Measurements from ENCODE around the gene PKD1L1. TPM values are rescaled to one million over a fixed set of nuclear protein-coding genes. Genes with fewer than 3 reads are reported as not detected.

Gene PKD1L1
- total and polyA plus RNA-seq, 2 donors (not counting 1 experiment from before 2014, with no cell fraction given) = 0.59 to 0.70 TPM

GRCh38 chr7:47890606-47891005 lies 57.7 kb downstream of the PKD1L1 start:
- no peak for DNase-seq

GRCh38 chr7:47890125-47890524 lies 58.1 kb downstream of the PKD1L1 start:
- ATAC-seq (ENCODE audit: low read depth) (no peak), DNase-seq (no peak)
- Histone ChIP-seq H3K4me1 (ENCODE audit: control insufficient read depth in 2 of 2, insufficient read depth in 2 of 2, low read length in 2 of 2) (no peaks in the 10 kb centered on the region), H2AFZ (ENCODE audit: insufficient read depth, low read depth, low read length, poor library complexity, severe bottlenecking) (no peak overlapping the region), H4K20me1 (ENCODE audit: control insufficient read depth, insufficient read depth, low read length, poor library complexity, severe bottlenecking) (no peaks in the 10 kb centered on the region), H3K36me3 (replicated peaks in 1 of 2; ENCODE audit: control extremely low read depth in 1 of 2, control insufficient read depth in 1 of 2, extremely low read depth in 1 of 2, insufficient read depth in 2 of 2, low read length in 1 of 2) (no peaks in the 10 kb centered on the region), H3K4me3 (ENCODE audit: control extremely low read depth in 1 of 5, extremely low read depth in 1 of 5, insufficient read depth in 1 of 5, low read depth in 2 of 5, low read length in 4 of 5) (no peak overlapping the region), H3K9ac (ENCODE audit: low read length) (no peak overlapping the region), H3K27ac (ENCODE audit: low read length in 2 of 2) (no peak overlapping the region), H3K4me2 (replicated peaks; ENCODE audit: low read depth, low read length, poor library complexity, severe bottlenecking) (no peak overlapping the region), H3K9me3 (ENCODE audit: control extremely low read depth in 1 of 3, control insufficient read depth in 2 of 3, insufficient read depth in 1 of 3, low read length in 2 of 3) (no peaks in the 10 kb centered on the region), H3K27me3 (replicated peaks in 1 of 4; ENCODE audit: control extremely low read depth in 1 of 4, control insufficient read depth in 3 of 4, insufficient read depth in 4 of 4, low read length in 3 of 4) (no peaks in the 10 kb centered on the region), H3K79me2 (ENCODE audit: control insufficient read depth, insufficient read depth, low read length) (no peaks in the 10 kb centered on the region)
- TF ChIP-seq CTCF (IDR thresholded peaks at IDR 0.05) (no peak), EZH2 (IDR thresholded peaks at IDR 0.05; ENCODE audit: borderline replicate concordance, insufficient read depth, low read depth, low read length, poor library complexity, severe bottlenecking) (no peak)
- ChIA-PET CTCF (interaction anchor here (0.6 kb wide), 1 partner anchor 675 kb away, joined by 3 read pairs; no protein-coding TSS in a partner anchor), POLR2A (no interaction called here)
- Mint-ChIP-seq H3K4me3 (no peak overlapping the region), H3K9me3 (ENCODE audit: insufficient read depth) (no peaks in the 10 kb centered on the region), H3K4me1 (no peaks in the 10 kb centered on the region), H3K27me3 (no peaks in the 10 kb centered on the region), H3K27ac (no peak overlapping the region)
- WGBS (ENCODE audit: insufficient coverage) = 96% methylated on average over 8 of the region's 8 CpGs
- intact Hi-C loops (cut with micrococcal nuclease) = no loop called here

More at GRCh38 chr7:47890606-47891005, 57.7 kb downstream of the PKD1L1 start:
- Histone ChIP-seq H3K27me3 (replicated peaks in 1 of 4; ENCODE audit: control extremely low read depth in 1 of 4, control insufficient read depth in 3 of 4, insufficient read depth in 4 of 4, low read length in 3 of 4) (no peaks in the 10 kb centered on the region), H3K4me1 (ENCODE audit: control insufficient read depth in 2 of 2, insufficient read depth in 2 of 2, low read length in 2 of 2) (no peaks in the 10 kb centered on the region), H3K9ac (ENCODE audit: low read length) (no peak overlapping the region), H3K79me2 (ENCODE audit: control insufficient read depth, insufficient read depth, low read length) (no peaks in the 10 kb centered on the region), H3K9me3 (ENCODE audit: control extremely low read depth in 1 of 3, control insufficient read depth in 2 of 3, insufficient read depth in 1 of 3, low read length in 2 of 3) (no peaks in the 10 kb centered on the region), H3K4me3 (ENCODE audit: control extremely low read depth in 1 of 5, extremely low read depth in 1 of 5, insufficient read depth in 1 of 5, low read depth in 2 of 5, low read length in 4 of 5) (no peak overlapping the region), H4K20me1 (ENCODE audit: control insufficient read depth, insufficient read depth, low read length, poor library complexity, severe bottlenecking) (no peaks in the 10 kb centered on the region), H3K4me2 (replicated peaks; ENCODE audit: low read depth, low read length, poor library complexity, severe bottlenecking) (no peak overlapping the region), H2AFZ (ENCODE audit: insufficient read depth, low read depth, low read length, poor library complexity, severe bottlenecking) (no peak overlapping the region), H3K27ac (ENCODE audit: low read length in 2 of 2) (no peak overlapping the region), H3K36me3 (replicated peaks in 1 of 2; ENCODE audit: control extremely low read depth in 1 of 2, control insufficient read depth in 1 of 2, extremely low read depth in 1 of 2, insufficient read depth in 2 of 2, low read length in 1 of 2) (no peaks in the 10 kb centered on the region)
- ChIA-PET POLR2A (no interaction called here), CTCF (no interaction called here)
- Mint-ChIP-seq H3K9me3 (ENCODE audit: insufficient read depth) (no peaks in the 10 kb centered on the region), H3K27me3 (no peaks in the 10 kb centered on the region), H3K27ac (no peak overlapping the region), H3K4me1 (no peaks in the 10 kb centered on the region), H3K4me3 (no peak overlapping the region)
- 93% methylated on average over 8 of the region's 9 CpGs for WGBS (ENCODE audit: insufficient coverage)
- intact Hi-C loops (cut with micrococcal nuclease) = no loop called here
- TF ChIP-seq CTCF (IDR thresholded peaks at IDR 0.05) (no peak), EZH2 (IDR thresholded peaks at IDR 0.05; ENCODE audit: borderline replicate concordance, insufficient read depth, low read depth, low read length, poor library complexity, severe bottlenecking) (no peak)
- ATAC-seq (ENCODE audit: low read depth) = no peak

Measured in B cell (primary cell).